Activated CD4-positive, alpha-beta memory T cell treated with anti-CD3 and anti-CD28 coated beads for 36 hours (primary cell): Measurements from ENCODE around the gene WDR19. TPM values are rescaled to one million over a fixed set of nuclear protein-coding genes. Genes with fewer than 3 reads are reported as not detected.

Experiments
- CTCF ChIA-PET: fragments of 350-600 bp; sonication (Branson Sonifier 250); formaldehyde crosslinking; loops from one replicate; lab custom pipeline; 2021; ENCODE audit warnings: antibody characterized with exemption, inconsistent platforms; lab: Charles Lee
- POLR2A ChIA-PET: fragments of 350-600 bp; sonication (Branson Sonifier 250); formaldehyde crosslinking; loops from one replicate; lab custom pipeline; 2021; ENCODE audit warnings: antibody characterized with exemption; lab: Charles Lee
- DNase-seq: peaks from one replicate; pipeline ENCODE4 v3.0.0-alpha.2; 2020
- H3K27ac Mint-ChIP-seq: one replicate; pipeline ENCODE4 v1.8.0; 2021; ENCODE audit warnings: mixed read lengths
- H3K27me3 Mint-ChIP-seq: one replicate; pipeline ENCODE4 v1.8.0; 2021; ENCODE audit warnings: mixed read lengths
- H3K36me3 Mint-ChIP-seq: one replicate; pipeline ENCODE4 v1.8.0; 2021; ENCODE audit warnings: mixed read lengths
- H3K4me1 Mint-ChIP-seq: one replicate; pipeline ENCODE4 v1.8.0; 2021; ENCODE audit warnings: low read depth, mixed read lengths
- H3K4me3 Mint-ChIP-seq: one replicate; pipeline ENCODE4 v1.8.0; 2021; ENCODE audit warnings: mild to moderate bottlenecking, mixed read lengths
- H3K9me3 Mint-ChIP-seq: one replicate; pipeline ENCODE4 v1.8.0; 2021; ENCODE audit warnings: mixed read lengths
- intact Hi-C: fragments of 100-400 bp; cut with micrococcal nuclease; formaldehyde crosslinking; loops from one replicate; pipeline ENCODE4 v1.15.1; 2023
- total RNA-seq, 2 experiments: library from RNA; stranded (reverse); gene quantifications; one replicate each; pipeline ENCODE4 v1.2.3, GENCODE V29; 2021

WDR19 gene
- total RNA-seq, 2 experiments from 2014 or later, result 16.4 to 17.9 TPM

DNA sequence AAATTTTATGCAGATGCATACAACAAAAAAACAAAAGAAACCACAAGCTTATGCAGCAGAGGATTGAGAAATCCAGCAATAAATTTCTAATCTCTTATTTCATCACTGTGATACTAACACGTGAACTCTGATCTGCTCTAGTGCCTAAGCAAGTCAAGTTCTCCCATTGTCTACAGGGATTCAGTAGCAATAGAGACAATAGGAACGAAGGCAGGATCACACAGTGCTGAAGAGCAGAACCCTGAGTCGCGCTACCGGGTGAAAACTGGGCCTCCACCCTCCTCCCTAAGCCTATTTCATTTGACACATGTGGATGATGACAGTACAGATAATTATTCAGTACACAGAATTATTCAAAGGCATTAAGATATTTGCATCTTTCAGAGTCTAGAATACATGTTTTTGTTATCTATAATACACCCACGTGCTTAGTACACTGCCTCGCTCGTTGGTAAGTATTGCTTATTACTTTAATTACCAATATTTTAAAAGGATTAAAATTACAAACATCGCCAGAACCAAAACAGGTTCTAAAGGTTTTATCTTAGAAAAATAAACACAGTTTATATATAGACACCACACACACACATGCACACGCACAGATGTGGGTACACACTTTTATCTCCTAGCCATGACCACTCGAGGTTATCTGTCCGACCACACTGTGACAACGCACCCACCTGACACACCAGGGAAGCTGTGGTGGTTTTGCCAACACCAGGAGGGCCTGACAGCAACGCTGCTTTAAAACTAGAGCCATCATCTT is 123.8 kb downstream of the WDR19 start:
- peaks cover 50% of the 10 kb centered on the region for H3K36me3 Mint-ChIP-seq
- intact Hi-C loops, result no loop called here
- H3K9me3 Mint-ChIP-seq, result no peaks in the 10 kb centered on the region
- H3K4me1 Mint-ChIP-seq, result no peaks in the 10 kb centered on the region
- POLR2A ChIA-PET, result no interaction called here
- CTCF ChIA-PET, result no interaction called here
- no peak overlapping the region for H3K27ac Mint-ChIP-seq
- no peak overlapping the region for H3K4me3 Mint-ChIP-seq
- DNase-seq, result no peak
- no peaks in the 10 kb centered on the region for H3K27me3 Mint-ChIP-seq

DNA sequence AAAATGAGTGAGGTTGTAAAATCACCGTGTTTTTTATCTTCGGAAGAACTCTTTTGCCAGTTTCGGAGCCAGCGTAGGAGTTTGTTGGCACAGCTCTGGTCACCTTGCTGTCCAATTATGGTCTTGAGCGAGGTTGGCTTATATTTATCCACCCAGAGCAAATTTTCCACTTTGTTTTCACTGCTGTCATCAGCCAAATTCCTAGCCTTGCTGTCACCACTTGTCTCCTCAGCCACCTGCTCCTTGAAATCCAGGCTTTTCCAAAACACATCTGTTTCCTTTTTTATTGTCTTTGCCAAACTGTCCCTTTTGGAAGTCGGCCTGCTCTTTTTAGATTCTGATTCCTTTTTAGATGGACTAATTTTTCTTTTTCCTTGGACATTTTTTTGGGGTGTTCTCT is 126.3 kb downstream of the WDR19 start:
- POLR2A ChIA-PET, result no interaction called here
- Mint-ChIP-seq H3K4me3 (no peak overlapping the region), H3K9me3 (no peaks in the 10 kb centered on the region), H3K36me3 (peaks cover 52% of the 10 kb centered on the region), H3K27me3 (no peaks in the 10 kb centered on the region), H3K27ac (no peak overlapping the region), H3K4me1 (no peaks in the 10 kb centered on the region)
- intact Hi-C loops, result no loop called here
- DNase-seq, result no peak
- CTCF ChIA-PET, result no interaction called here

DNA sequence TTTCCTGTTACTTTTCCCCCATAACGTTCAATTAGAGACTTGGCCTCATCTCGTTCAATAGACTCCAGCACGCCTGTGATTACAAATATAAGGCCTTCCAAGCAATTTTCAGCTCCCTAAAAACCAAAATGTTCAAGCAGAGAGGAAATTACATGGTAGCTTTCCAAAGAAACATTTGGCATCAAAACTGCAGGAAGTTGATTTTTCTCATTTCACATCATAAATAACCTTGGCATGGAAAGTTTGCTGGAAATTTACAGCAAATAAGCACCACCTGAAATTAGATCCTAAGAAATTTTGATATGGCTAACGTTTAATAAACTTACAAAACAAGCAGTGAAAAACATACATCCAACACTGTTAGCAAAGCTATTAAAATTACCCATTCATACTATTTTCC is 130.5 kb downstream of the WDR19 start:
- Mint-ChIP-seq H3K27ac (no peak overlapping the region), H3K4me1 (no peaks in the 10 kb centered on the region), H3K9me3 (no peaks in the 10 kb centered on the region), H3K4me3 (no peak overlapping the region), H3K27me3 (no peaks in the 10 kb centered on the region), H3K36me3 (peaks cover 36% of the 10 kb centered on the region)
- DNase-seq, result no peak
- ChIA-PET POLR2A (no interaction called here), CTCF (interaction anchor here (0.6 to 1.1 kb wide), 2 partner anchors 410 to 773 kb away, joined by 3 to 4 read pairs; no protein-coding TSS in a partner anchor)
- intact Hi-C loops, result no loop called here

DNA sequence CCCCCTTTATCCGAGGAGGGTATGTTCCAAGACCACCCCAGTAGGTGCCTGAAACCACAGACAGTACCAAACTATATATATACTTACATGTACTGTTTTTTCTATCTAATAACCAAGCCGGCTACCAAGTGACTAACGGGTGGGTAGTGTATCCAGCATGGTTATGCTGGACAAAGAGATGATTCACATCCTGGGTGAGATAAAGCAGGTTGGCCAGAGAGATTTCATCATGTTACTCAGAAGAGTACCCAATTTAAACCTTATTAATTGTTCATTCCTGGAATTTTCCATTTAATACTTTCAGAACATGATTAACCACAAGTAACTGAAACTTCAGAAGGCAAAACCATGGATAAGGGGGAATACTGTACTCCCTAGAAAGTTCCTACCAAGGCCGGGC is 137.3 kb downstream of the WDR19 start:
- POLR2A ChIA-PET, result no interaction called here
- Mint-ChIP-seq H3K36me3 (peaks cover 21% of the 10 kb centered on the region), H3K27me3 (no peaks in the 10 kb centered on the region), H3K4me3 (no peak overlapping the region), H3K27ac (peak overlapping the region; percentile 24), H3K9me3 (no peaks in the 10 kb centered on the region), H3K4me1 (peaks cover 6% of the 10 kb centered on the region)
- CTCF ChIA-PET, result no interaction called here
- no peak for DNase-seq
- intact Hi-C loops, result no loop called here

DNA sequence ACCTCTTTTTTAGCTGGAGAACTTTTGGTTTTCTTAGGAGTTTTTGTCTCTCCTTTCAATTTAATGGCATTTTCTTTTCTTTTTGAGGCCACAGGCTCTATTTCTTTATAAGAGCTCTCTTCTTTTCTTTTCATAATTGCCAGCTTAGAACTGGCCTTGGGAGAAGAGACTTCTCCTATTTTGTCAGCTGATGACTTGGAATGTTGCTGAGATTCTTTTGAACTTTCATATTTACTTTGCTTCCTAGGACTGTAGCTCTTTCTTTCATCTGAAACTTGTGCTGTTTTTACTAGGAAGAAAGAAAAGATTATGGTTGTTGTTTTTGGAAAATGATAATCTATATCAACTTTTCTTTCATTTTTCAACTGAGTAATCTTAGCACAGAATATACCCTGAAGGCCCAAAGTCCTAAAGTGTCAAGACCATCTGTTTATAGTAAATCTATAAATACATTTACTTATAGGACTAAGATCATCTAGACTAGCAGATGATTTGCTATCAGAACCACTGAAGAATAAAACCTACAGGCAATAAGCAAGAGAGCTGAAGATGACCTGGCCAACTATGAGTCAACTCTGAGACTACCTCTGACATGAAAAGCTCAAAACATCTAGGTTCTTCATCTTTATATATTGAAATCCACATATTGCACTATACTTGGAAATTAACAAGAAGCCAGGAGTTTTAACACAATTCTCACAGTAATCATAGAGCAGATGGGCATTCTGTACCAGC is 138.2 kb downstream of the WDR19 start:
- Mint-ChIP-seq H3K4me1 (peaks cover 6% of the 10 kb centered on the region), H3K27ac (no peak overlapping the region), H3K9me3 (no peaks in the 10 kb centered on the region), H3K4me3 (no peak overlapping the region), H3K36me3 (peaks cover 26% of the 10 kb centered on the region), H3K27me3 (no peaks in the 10 kb centered on the region)
- ChIA-PET POLR2A (interaction anchor here (0.8 kb wide), 1 partner anchor 9 kb away, joined by 5 read pairs; no protein-coding TSS in a partner anchor), CTCF (interaction anchor here (1.1 kb wide), 1 partner anchor 38 kb away, joined by 3 read pairs; no protein-coding TSS in a partner anchor)
- intact Hi-C loops, result no loop called here
- no peak for DNase-seq

DNA sequence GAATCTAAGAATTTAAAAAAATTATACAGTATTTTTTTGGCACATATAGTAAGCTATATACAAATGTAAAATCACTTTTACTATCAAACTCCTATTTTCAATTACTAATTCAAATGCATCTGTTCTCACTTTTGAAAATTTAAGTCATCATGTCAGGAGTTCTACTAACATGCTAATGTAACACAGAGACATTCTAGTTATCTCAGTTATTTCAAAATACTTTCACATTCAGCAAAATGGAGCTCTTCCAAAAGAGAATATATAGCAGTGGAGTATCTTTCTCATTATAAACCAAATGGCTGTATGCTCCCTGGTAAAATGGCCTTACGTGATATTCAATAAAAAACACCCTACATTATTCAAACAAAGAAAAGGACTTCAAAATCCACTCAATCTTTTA is 141.5 kb downstream of the WDR19 start:
- Mint-ChIP-seq H3K27me3 (no peaks in the 10 kb centered on the region), H3K9me3 (no peaks in the 10 kb centered on the region), H3K27ac (no peak overlapping the region), H3K36me3 (peaks cover 40% of the 10 kb centered on the region), H3K4me1 (peaks cover 6% of the 10 kb centered on the region), H3K4me3 (no peak overlapping the region)
- intact Hi-C loops, result no loop called here
- DNase-seq, result no peak
- ChIA-PET POLR2A (interaction anchor here (0.7 kb wide), 1 partner anchor 10 kb away, joined by 3 read pairs; no protein-coding TSS in a partner anchor), CTCF (no interaction called here)

DNA sequence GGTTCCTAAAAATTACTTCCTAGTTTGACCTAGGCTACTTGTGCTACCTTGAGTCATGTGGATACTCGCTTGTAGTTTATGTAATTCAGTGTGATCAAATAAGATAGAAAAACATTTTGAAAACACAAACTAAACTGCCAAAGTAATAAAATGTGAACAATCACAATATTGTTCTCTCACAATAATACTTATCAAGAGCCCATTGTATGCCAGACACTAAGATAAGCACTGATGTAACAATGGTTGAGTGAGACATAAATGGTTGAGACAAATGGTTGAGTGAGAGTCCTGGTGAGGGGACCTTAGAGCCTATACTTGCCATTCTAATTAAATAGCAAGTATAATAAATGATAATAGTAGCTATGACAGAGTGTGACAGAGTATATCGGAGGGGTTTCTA is 142.1 kb downstream of the WDR19 start:
- Mint-ChIP-seq H3K4me1 (peaks cover 6% of the 10 kb centered on the region), H3K9me3 (no peaks in the 10 kb centered on the region), H3K27me3 (no peaks in the 10 kb centered on the region), H3K4me3 (no peak overlapping the region), H3K36me3 (peaks cover 41% of the 10 kb centered on the region), H3K27ac (no peak overlapping the region)
- DNase-seq, result no peak
- CTCF ChIA-PET, result no interaction called here
- intact Hi-C loops, result no loop called here
- POLR2A ChIA-PET, result no interaction called here

DNA sequence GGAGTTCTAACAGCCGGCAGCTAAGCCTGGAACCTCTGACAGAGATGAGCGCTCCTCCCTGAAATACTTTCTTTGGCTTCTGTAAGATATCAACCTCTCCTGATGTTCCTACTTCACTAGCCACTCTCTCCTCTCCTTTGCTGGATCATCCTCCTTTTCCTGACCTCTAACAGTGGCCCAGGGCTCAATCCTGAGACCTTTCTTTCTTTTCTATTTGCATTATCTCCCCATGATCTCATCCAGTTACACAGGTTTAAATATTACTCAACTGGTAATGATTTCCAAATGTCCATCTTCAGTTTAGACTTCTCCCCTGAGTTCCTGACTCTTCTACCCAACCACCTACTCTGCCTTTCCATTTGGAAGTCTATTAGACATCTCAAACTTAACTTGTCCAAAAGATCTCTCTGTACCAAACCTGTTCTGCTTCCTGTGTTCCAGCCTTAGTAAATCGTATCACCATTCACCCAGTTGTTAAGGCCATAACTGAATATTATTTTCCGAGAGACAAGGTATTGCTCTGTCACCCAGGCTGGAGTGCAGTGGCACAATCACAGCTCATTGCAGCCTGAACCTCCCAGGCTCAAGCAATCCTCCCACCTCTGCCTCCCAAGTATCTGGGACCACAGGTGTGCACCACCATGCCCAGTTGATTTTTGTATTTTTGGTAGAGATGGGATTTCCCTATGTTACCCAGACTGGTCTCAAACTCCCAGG is 142.7 kb downstream of the WDR19 start:
- no peak for DNase-seq
- Mint-ChIP-seq H3K36me3 (peaks cover 38% of the 10 kb centered on the region), H3K27ac (no peak overlapping the region), H3K27me3 (no peaks in the 10 kb centered on the region), H3K4me1 (peaks cover 6% of the 10 kb centered on the region), H3K4me3 (no peak overlapping the region), H3K9me3 (no peaks in the 10 kb centered on the region)
- ChIA-PET CTCF (no interaction called here), POLR2A (no interaction called here)
- intact Hi-C loops, result no loop called here

DNA sequence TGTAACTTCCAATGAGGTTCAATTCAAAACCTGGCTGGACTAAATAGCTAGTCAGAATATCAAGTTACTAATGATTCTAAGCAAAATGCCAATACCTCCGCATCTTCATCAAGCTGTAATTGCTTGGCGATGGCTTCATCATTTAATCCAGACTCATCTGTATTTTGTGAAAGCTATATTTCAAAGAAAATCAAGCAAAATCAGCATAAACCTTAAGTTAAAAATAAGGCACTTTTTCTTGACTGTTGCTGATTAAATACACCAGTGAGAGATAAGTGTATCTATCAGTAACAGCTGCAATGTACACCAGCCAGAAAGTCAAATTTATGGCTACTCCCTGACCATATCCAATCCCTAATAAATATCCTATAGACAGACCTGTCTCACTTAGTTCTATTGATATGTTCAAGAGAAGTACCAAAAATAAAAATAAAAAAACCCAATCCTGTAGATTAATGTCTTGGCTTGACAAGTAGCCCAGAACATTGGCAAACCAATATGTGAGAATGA is 144.2 kb downstream of the WDR19 start:
- intact Hi-C loops, result no loop called here
- POLR2A ChIA-PET, result no interaction called here
- peaks cover 5% of the 10 kb centered on the region for H3K4me1 Mint-ChIP-seq
- CTCF ChIA-PET, result interaction anchor here (0.6 kb wide), 1 partner anchor 159 kb away, joined by 4 read pairs; no protein-coding TSS in a partner anchor
- H3K27me3 Mint-ChIP-seq, result no peaks in the 10 kb centered on the region
- H3K4me3 Mint-ChIP-seq, result no peak overlapping the region
- peaks cover 38% of the 10 kb centered on the region for H3K36me3 Mint-ChIP-seq
- H3K9me3 Mint-ChIP-seq, result no peaks in the 10 kb centered on the region
- no peak overlapping the region for H3K27ac Mint-ChIP-seq
- DNase-seq, result no peak

DNA sequence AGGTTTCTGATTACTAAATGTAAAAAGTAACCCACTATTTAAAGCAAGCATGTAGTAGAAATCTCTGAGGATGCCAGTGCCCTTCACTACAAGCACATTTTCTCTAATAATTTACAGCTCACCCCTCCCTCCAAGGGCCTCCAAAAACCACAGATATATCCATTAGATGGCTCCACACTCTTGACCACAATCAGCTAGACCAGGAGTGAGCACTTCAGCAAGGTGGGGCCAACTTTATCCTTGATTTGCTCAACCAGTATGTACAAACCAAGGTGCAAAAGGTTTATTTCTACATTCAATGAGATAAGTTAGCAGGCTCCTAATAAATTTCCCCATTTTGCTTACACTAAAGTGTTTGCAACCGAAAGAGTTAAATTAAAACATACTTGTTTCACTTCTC is 148.0 kb downstream of the WDR19 start:
- peaks cover 22% of the 10 kb centered on the region for H3K36me3 Mint-ChIP-seq
- intact Hi-C loops, result loop anchor here (10.0 kb wide), 1 partner anchor 54 kb away; no protein-coding TSS in a partner anchor
- H3K4me3 Mint-ChIP-seq, result no peak overlapping the region
- no peaks in the 10 kb centered on the region for H3K27me3 Mint-ChIP-seq
- H3K9me3 Mint-ChIP-seq, result no peaks in the 10 kb centered on the region
- no peak for DNase-seq
- ChIA-PET POLR2A (no interaction called here), CTCF (interaction anchor here (1.1 kb wide), 1 partner anchor 12 kb away, joined by 3 read pairs; no protein-coding TSS in a partner anchor)
- peaks cover 14% of the 10 kb centered on the region for H3K4me1 Mint-ChIP-seq
- H3K27ac Mint-ChIP-seq, result no peak overlapping the region

DNA sequence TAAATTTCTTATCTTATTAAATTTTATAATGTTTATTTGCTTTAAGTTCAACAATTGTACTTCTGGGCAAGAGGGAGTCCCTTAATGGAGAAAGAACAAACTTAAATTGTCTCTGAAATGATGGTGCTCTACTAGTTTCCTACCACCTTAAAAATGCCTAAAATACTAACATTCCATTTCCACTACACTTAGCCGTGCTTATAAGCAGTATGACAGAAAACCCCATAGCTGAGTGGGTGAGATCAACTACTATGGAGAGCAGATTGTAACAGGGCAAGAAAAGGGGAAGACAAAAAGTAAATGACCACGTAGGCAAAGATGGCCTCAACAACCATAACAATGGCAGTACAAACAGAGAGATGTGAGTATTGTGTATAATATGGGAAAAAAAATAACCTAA is 148.9 kb downstream of the WDR19 start:
- Mint-ChIP-seq H3K27ac (no peak overlapping the region), H3K9me3 (no peaks in the 10 kb centered on the region), H3K4me3 (no peak overlapping the region), H3K27me3 (no peaks in the 10 kb centered on the region), H3K4me1 (peaks cover 18% of the 10 kb centered on the region), H3K36me3 (peaks cover 18% of the 10 kb centered on the region)
- ChIA-PET POLR2A (no interaction called here), CTCF (no interaction called here)
- DNase-seq, result no peak
- intact Hi-C loops, result loop anchor here (10.0 kb wide), 1 partner anchor 54 kb away; no protein-coding TSS in a partner anchor
